NCI-H128 (cell line): Measurements from ENCODE around the gene HSD17B1.
"Not testable (repeated sequence)": the region's sequence is repeated elsewhere in the genome, so short reads cannot be mapped to it uniquely, and the experiment has no call there.

ENCODE experiments used
- DNase-seq: peaks from one replicate; lab custom pipeline; 2025; ENCODE audit not compliant: unreplicated experiment; lab: John Stamatoyannopoulos, UW

Gene HSD17B1

GRCh38 chr17:42522798-42523278, 29.9 kb upstream of the HSD17B1 start:
- no peak for DNase-seq

- no peak for DNase-seq
Measured at GRCh38 chr17:42525221-42525620, 27.5 kb upstream of the HSD17B1 start.

- no peak for DNase-seq
Measured at GRCh38 chr17:42526031-42526444, 26.7 kb upstream of the HSD17B1 start.

- no peak for DNase-seq
Measured at GRCh38 chr17:42527932-42528331, 24.8 kb upstream of the HSD17B1 start.

- no peak for DNase-seq
Measured at GRCh38 chr17:42529061-42529460, 23.7 kb upstream of the HSD17B1 start.

- DNase-seq: no peak
Measured at GRCh38 chr17:42530952-42531454, 21.7 kb upstream of the HSD17B1 start.

GRCh38 chr17:42531455-42532354, 21.0 kb upstream of the HSD17B1 start:
- no peak for DNase-seq

GRCh38 chr17:42535155-42536047, 17.3 kb upstream of the HSD17B1 start:
- DNase-seq: no peak

- peak; percentile 39 for DNase-seq
Measured at GRCh38 chr17:42536048-42536371, 16.7 kb upstream of the HSD17B1 start, which contains the start of gene NAGLU. TSS of gene NAGLU (plus strand) at chr17:42536241. CDS start at chr17:42536273, 32 bp downstream.

GRCh38 chr17:42536372-42537155, 16.2 kb upstream of the HSD17B1 start:
- peak; percentile 61 for DNase-seq

GRCh38 chr17:42537156-42537805, 15.4 kb upstream of the HSD17B1 start:
- DNase-seq: no peak

GRCh38 chr17:42537826-42538451, 14.8 kb upstream of the HSD17B1 start:
- no peak for DNase-seq

- DNase-seq: no peak
Measured at GRCh38 chr17:42538482-42538881, 14.2 kb upstream of the HSD17B1 start.

- DNase-seq: not testable (repeated sequence)
Measured at GRCh38 chr17:42540558-42540957, 12.2 kb upstream of the HSD17B1 start.

GRCh38 chr17:42541041-42541833, 11.5 kb upstream of the HSD17B1 start:
- DNase-seq: no peak

- DNase-seq: no peak
Measured at GRCh38 chr17:42543190-42544079, 9.3 kb upstream of the HSD17B1 start.

GRCh38 chr17:42544874-42545283, 7.8 kb upstream of the HSD17B1 start:
- DNase-seq: no peak
